KOPT-K1 (cell line): ENCODE results near the gene SLC26A5.
"Not testable (repeated sequence)": the region's sequence is repeated elsewhere in the genome, so short reads cannot be mapped to it uniquely, and the experiment has no call there.

Experiments
- H3K27ac ChIP-seq: fragments of 200-600 bp; sonication (generic); 2 replicates; pipeline ENCODE4 v1.5.1; 2016; ENCODE audit warnings: antibody characterized with exemption, mild to moderate bottlenecking, low read depth, low read length; ENCODE audit not compliant: poor library complexity, severe bottlenecking
- H3K36me3 ChIP-seq: fragments of 200-600 bp; sonication (generic); 2 replicates; pipeline ENCODE4 v1.5.1; 2017; ENCODE audit warnings: antibody characterized with exemption, mild to moderate bottlenecking, low read length, moderate library complexity; ENCODE audit not compliant: insufficient read depth
- H3K9me3 ChIP-seq: fragments of 200-600 bp; sonication (generic); 2 replicates; pipeline ENCODE4 v1.5.1; 2017; ENCODE audit warnings: antibody characterized with exemption, low read length, mild to moderate bottlenecking; ENCODE audit not compliant: insufficient read depth, poor library complexity, severe bottlenecking

Gene SLC26A5, protein sequence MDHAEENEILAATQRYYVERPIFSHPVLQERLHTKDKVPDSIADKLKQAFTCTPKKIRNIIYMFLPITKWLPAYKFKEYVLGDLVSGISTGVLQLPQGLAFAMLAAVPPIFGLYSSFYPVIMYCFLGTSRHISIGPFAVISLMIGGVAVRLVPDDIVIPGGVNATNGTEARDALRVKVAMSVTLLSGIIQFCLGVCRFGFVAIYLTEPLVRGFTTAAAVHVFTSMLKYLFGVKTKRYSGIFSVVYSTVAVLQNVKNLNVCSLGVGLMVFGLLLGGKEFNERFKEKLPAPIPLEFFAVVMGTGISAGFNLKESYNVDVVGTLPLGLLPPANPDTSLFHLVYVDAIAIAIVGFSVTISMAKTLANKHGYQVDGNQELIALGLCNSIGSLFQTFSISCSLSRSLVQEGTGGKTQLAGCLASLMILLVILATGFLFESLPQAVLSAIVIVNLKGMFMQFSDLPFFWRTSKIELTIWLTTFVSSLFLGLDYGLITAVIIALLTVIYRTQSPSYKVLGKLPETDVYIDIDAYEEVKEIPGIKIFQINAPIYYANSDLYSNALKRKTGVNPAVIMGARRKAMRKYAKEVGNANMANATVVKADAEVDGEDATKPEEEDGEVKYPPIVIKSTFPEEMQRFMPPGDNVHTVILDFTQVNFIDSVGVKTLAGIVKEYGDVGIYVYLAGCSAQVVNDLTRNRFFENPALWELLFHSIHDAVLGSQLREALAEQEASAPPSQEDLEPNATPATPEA

DNA sequence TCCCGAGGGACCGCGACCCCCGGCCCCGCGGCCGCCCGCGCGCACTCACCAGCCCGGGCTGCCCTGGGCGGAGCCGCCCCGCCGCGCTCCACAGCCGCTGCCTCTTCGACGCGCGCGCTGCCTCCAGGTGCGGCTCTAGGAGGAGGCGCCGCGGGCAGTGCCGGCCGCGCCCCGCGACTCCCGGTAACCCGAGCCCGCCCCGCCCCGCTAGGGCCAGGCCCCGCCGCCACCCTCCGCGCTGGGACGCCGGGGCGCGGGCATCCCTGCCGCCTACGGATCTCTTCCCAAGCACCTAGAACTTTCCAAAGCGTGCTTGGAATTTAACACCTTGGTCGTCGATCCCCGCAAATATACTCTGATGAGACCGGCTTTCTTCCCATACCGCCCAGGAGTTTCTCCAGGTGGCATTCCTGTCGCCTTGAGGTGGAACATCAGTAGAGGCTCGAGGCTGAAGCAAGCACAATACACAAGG lies at the start of gene SLC26A5:
Gene SLC26A5, minus strand, starts transcription at position 159 of the 472 bp plus-strand sequence. CDS start 24,693 bp downstream, outside the sequence.
- no peak within 1 kb of the TSS for H3K27ac ChIP-seq
- no peaks in the 10 kb centered on the region for H3K36me3 ChIP-seq
- peaks cover 6% of the 10 kb centered on the region for H3K9me3 ChIP-seq

DNA sequence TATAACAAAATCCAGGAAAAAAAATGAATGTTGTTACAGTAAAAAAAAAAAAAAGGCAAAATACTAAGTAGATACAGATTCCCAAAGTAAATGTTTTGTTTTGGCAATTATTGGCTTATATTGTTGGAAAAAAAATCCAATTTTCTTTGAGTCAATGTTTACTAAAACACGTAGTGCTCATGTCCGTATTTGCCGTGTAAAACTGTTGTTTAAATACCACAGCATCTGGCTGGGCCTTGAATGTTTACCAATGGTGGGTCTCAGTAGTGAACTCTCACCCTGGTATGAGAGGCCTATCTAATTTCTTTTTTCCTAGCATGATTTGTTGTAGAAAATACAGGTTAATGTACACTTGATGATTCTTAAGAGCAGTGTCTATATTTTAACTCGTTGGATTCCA lies 41.4 kb upstream of the SLC26A5 start:
- Histone ChIP-seq H3K27ac (no peak overlapping the region), H3K9me3 (no peaks in the 10 kb centered on the region), H3K36me3 (no peaks in the 10 kb centered on the region)

DNA sequence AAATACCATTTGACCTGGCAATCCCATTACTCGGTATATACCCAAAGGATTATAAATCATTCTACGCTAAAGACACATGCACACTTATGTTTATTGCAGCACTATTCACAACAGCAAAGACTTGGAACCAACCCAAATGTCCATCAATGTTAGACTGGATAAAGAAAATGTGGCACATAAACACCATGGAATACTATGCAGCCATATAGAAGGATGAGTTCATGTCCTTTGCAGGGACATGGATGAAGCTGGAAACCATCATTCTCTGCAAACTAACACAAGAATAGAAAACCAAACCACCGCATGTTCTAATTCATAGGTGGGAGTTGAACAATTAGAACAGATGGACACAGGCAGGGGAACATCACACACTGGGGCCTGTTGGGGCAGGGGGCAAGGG lies 40.9 kb upstream of the SLC26A5 start:
- H3K9me3 ChIP-seq, H3K27ac ChIP-seq, H3K36me3 ChIP-seq: not testable (repeated sequence)

DNA sequence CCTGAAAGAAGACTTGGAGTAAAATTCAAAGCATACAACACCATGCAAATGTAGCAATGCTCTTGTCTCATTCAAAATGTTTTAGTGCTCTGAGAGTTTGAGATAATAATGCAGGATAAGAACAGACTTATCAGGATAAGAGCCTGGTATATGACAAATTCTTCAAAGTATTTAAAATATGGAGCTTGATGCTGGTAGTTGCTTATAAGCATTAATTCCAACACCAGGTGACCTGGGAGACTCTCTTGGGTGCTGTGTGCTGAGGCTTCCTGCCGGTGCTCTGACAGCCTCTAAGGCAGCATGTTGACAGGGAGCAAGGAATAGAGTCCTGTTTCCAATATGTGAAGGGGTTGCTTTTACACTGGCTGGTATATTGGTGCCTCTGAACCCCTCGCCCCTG lies 34.8 kb upstream of the SLC26A5 start:
- H3K27ac ChIP-seq, result no peak overlapping the region
- H3K9me3 ChIP-seq, result no peaks in the 10 kb centered on the region
- H3K36me3 ChIP-seq, result no peaks in the 10 kb centered on the region

DNA sequence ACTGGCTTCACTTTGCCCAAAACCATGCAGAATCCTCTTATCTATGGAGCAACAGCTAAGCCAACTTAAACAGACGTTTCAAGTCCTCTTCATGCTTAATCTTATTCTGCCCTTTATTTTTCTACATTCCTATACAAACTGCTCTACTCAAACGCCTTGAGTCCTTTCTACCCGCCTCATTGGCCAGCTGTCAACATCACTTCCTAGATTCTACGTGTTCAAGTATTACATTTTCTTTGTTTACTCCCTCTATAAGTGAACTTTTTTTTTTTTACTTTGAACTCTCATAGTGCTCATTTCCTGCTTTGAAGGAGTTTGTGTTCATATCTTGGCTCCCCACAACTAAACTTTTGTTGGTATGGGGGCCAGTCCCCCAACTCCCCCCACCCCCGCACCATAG lies 28.9 kb upstream of the SLC26A5 start:
- no peak overlapping the region for H3K27ac ChIP-seq
- H3K9me3 ChIP-seq, result no peaks in the 10 kb centered on the region
- no peaks in the 10 kb centered on the region for H3K36me3 ChIP-seq

DNA sequence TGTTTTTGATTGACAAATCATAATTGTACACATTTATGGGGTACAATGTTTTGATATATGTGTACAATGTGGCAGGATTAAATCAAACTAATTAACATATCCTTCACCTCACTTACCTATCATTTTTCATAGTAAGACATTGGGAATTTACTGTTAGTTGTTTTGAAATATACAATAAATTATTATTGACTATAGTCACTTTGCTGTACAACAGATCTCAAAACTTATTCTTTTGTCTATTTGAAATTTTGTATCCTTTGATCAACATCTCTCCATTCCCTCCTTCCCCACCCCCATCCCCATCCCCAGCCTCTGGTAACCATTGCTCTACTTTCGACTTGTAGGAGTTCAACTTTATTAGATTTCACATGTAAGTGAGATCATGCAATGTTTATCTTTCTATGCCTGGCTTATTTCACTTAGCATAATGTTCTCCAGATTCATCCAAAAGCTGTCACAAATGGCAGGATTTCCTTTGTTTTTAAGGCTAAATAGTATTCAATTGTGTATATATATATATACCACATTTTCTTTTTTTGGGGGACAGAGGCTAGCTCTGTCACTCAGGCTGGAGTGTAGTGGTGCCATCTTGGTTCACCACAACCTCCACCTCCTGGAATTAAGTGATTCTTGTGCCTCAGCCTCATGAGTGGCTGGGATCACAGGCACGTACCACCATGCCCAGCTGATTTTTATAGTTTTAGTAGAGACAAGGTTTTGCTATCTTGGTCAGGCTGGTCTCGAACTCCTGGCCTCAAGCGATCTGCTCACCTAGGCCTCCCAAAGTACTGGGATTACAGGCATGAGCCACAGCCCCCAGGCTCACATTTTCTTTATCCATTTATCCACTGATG lies 23.3 kb upstream of the SLC26A5 start:
- Histone ChIP-seq H3K27ac (no peak overlapping the region), H3K36me3 (no peaks in the 10 kb centered on the region), H3K9me3 (no peaks in the 10 kb centered on the region)

DNA sequence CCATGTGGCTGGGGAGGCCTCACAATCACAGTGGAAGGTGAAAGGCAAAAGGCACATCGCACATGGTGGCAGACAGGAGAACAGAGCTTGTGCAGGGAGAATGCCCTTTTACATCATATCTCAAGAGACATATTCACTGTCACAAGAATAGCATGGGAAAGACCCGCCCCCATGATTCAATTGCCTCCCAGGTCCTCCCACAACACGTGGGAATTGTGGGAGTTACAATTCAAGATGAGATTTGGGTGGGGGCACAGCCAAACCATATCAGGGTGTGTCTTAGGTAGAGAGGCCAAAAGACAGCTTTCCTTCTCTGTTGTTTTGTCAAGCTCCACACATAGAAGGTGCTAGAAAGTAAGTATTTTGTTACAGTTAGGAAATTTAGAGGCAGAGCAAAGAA lies 20.8 kb upstream of the SLC26A5 start:
- Histone ChIP-seq H3K9me3 (no peaks in the 10 kb centered on the region), H3K27ac (no peak overlapping the region), H3K36me3 (no peaks in the 10 kb centered on the region)

DNA sequence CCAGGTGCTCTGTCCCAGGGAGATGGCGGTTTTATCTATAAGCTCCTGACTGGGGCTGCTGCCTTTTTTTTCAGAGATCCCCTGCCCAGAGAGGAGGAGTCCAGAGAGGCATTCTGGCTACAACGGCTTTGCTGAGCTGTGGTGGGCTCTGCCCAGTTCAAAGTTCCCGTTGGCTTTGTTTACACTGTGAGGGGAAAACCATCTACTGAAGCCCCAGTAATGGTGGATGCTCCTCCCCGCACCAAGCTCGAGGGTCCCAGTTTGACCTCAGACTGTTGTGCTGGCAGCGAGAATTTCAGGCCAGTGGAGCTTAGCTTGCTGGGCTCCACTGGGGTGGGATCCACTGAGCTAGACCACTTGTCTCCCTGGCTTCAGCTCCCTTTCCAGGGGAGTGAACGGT lies 16.4 kb upstream of the SLC26A5 start:
- Histone ChIP-seq H3K36me3 (no peaks in the 10 kb centered on the region), H3K27ac (no peak overlapping the region)

DNA sequence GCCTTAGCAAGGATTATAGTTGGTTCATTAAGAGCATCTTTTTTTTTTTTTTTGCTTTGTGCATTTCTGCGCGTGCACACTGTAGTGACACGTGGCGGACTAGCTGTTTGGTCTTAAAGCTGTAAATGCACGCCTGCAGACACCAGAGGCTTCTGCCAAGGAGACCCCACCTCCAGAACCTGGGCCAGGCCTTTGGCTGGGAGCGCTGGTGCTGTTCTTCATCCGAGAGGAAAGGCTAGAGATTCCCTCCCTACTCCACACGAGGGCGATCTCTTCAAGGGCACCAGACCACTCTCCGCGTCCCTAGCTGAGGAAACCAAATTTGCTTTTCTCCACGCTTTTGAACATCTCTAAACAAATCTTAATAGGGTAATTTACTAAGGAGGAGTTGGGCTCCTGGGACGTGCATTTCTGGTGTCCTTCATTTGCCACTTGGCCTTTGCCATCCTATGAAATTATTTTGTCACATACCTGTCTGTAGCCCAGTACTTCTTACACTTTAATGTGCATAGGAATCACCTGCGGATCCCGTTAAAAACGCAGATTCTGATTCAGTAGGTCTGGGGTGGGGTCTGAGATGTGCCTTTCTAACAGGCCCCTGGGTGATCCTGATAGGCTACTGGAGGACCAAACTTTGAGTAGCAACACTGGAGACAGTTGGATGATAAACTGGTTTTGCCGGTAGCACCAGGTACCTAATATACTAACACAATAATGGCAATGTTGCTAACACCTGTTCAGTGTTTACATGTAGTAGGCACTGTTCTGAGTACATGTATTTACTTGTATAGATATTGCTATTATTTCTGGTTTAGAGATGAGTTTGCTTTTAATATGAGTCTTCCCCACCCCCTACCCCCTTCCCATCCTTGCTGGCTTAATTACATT lies 1.3 kb upstream of the SLC26A5 start:
- Histone ChIP-seq H3K36me3 (no peaks in the 10 kb centered on the region), H3K27ac (no peak overlapping the region), H3K9me3 (peaks cover 6% of the 10 kb centered on the region)

More for the DNA sequence above, 16.4 kb upstream of the SLC26A5 start:
- no peaks in the 10 kb centered on the region for H3K9me3 ChIP-seq

DNA sequence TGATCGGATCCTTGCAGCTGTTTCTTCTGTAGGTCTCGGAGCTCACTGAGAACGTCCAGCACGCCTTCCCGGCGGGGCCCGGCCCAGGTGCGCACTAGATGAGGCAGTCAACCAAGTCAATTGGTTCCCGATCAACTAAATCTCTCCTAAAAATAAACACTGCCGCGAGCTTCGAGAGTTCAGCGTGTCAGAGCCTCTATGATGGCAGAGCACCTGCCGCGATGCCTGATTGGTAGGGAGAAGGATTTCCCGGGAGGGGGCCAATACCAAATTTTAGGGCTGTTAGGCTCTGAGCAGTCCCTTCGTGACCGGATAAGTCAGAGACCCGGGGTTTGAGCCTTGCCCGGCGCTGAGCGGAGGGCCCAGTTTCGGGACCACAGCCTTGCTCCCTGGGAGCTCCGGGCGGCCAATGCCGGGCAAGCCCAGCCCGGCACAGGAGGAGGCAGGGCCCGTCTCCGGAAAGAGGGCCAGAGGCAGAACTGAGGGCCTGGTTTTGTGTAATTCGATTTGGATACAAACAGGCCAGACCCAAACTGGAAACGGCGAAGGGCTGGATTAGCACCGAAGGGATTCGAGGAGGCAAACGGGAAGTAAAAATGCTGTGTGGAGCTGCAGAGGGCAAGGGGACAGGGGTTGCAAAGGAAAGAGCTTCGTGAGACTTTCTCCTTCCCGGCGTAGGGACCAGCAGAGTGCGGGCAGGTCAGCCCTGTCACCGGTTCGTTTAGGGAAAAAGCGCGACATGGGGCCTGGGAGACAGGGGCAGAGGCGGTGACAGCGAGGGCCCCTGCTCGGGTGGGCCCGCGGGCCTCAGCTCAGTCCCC lies 569 bp downstream of the SLC26A5 start:
- Histone ChIP-seq H3K9me3 (peaks cover 6% of the 10 kb centered on the region), H3K27ac (no peak overlapping the region), H3K36me3 (no peaks in the 10 kb centered on the region)

DNA sequence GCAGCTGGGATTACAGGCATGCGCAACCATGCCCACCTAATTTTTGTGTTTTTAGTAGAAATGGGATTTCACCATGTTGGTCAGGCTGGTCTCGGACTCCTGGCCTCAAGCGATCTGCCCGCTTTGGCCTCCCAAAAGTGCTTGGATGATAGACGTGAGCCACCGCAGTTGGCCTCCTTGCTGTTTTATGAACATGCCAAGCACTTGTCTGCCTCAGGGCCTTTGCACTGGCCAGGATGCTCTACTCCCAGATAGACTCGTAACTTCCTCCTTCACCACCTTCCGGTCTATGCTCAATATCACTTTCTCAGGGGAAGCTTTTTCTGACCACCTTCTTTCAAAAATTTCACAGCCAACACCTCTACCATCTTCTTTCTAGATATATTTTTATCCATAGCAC lies 6.3 kb downstream of the SLC26A5 start:
- H3K27ac ChIP-seq, result no peak overlapping the region
- H3K9me3 ChIP-seq, result peaks cover 3% of the 10 kb centered on the region
- H3K36me3 ChIP-seq, result no peaks in the 10 kb centered on the region

DNA sequence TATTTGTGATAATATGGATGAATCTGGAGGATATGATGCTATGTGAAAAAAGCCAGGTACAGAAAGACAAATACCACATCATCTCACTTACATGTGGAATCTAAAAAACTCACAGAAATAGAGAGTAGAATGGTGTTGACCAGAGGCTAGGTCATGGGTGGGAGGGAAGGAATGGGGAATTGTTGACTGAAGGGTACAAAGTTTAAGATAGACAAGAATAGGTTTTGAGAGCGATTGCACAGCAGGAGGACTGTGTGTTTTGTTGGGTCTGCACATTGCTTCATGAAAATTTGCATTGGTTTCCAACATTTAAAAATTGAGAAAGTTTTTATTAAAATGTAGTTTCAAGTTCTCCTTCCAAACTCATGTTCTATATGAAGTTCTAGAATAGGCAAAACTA lies 8.4 kb downstream of the SLC26A5 start:
- H3K9me3 ChIP-seq, result peaks cover 3% of the 10 kb centered on the region
- no peaks in the 10 kb centered on the region for H3K36me3 ChIP-seq
- no peak overlapping the region for H3K27ac ChIP-seq

DNA sequence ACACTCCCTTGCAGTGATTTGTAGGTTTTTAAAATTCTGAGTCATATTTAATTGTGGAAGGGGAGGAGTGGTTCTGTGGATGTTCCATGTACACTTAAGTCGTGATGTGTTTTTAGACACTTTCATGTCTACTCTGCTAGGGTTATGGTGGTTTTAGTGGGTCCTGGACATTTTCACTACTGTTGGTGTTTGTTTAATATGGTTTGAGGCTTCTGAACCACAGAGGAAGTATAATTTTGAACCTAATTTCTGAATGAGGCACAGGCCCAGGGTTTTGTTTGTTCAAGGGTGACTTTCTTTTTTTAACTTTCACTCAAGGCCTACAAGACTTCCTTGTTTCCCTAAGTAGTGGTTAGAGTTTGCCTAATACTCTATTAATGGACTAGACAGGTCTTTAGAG lies 13.3 kb downstream of the SLC26A5 start:
- peaks cover 3% of the 10 kb centered on the region for H3K9me3 ChIP-seq
- H3K36me3 ChIP-seq, result no peaks in the 10 kb centered on the region
- H3K27ac ChIP-seq, result no peak overlapping the region
